WTC11 (cell line): Measurements from ENCODE around the gene PTGDR. TPM values are rescaled to one million over a fixed set of nuclear protein-coding genes. Genes with fewer than 3 reads are reported as not detected.

Source experiments
- ATAC-seq: fragments of 200-7000 bp; cut with Tn5 transposase; 2 replicates; pipeline ENCODE4 v1.10.0; 2021; ENCODE audit warnings: mild to moderate bottlenecking, moderate library complexity
- CTCF ChIA-PET: fragments of 300-600 bp; sonication (Branson Sonifier 250); formaldehyde crosslinking; loops from one replicate; lab custom pipeline; 2021; ENCODE audit warnings: antibody characterized with exemption; lab: Charles Lee
- POLR2A ChIA-PET: fragments of 350-600 bp; sonication (Branson Sonifier 250); formaldehyde crosslinking; loops from one replicate; lab custom pipeline; 2021; ENCODE audit warnings: antibody characterized with exemption; lab: Charles Lee
- DNase-seq: peaks from one replicate; pipeline ENCODE4 v3.0.0; 2021; ENCODE audit warnings: low spot score
- H3K27ac Mint-ChIP-seq: 2 replicates; pipeline ENCODE4 v1.8.0; 2021; ENCODE audit warnings: mixed read lengths
- H3K27me3 Mint-ChIP-seq: 2 replicates; pipeline ENCODE4 v1.8.0; 2021; ENCODE audit warnings: low read depth, mild to moderate bottlenecking, moderate library complexity, mixed read lengths
- H3K36me3 Mint-ChIP-seq: 2 replicates; pipeline ENCODE4 v1.8.0; 2021; ENCODE audit warnings: mixed read lengths
- H3K4me1 Mint-ChIP-seq: 2 replicates; pipeline ENCODE4 v1.8.0; 2022; ENCODE audit warnings: mixed read lengths
- H3K4me3 Mint-ChIP-seq: 2 replicates; pipeline ENCODE4 v1.8.0; 2021; ENCODE audit warnings: mild to moderate bottlenecking, moderate library complexity, mixed read lengths
- H3K9me3 Mint-ChIP-seq: 2 replicates; pipeline ENCODE4 v1.8.0; 2021; ENCODE audit warnings: mixed read lengths
- ARID4B ChIP-seq: sonication (generic); formaldehyde crosslinking; IDR thresholded peaks from 2 replicates; pipeline ENCODE4 v1.8.0; 2023; ENCODE audit warnings: missing genetic modification reagents, mild to moderate bottlenecking, borderline replicate concordance
- ATF6 ChIP-seq: sonication (generic); formaldehyde crosslinking; IDR thresholded peaks from 2 replicates; pipeline ENCODE4 v1.8.1; 2023; ENCODE audit warnings: mild to moderate bottlenecking, missing genetic modification reagents
- ESRRA ChIP-seq: sonication (generic); formaldehyde crosslinking; IDR thresholded peaks from 2 replicates; pipeline ENCODE4 v1.8.1; 2022; ENCODE audit warnings: mild to moderate bottlenecking, missing genetic modification reagents, borderline replicate concordance
- ETV6 ChIP-seq: sonication (generic); formaldehyde crosslinking; IDR thresholded peaks from 2 replicates; pipeline ENCODE4 v1.8.1; 2022; ENCODE audit warnings: mild to moderate bottlenecking, missing genetic modification reagents
- FOXP4 ChIP-seq: sonication (generic); formaldehyde crosslinking; IDR thresholded peaks from 2 replicates; pipeline ENCODE4 v1.8.0; 2022; ENCODE audit warnings: mild to moderate bottlenecking, missing genetic modification reagents
- GRHL2 ChIP-seq: fragments of 250-450 bp; sonication (Bioruptor Pico); IDR thresholded peaks from 2 replicates; pipeline ENCODE4 v1.8.0; 2022; ENCODE audit warnings: mild to moderate bottlenecking, moderate library complexity; ENCODE audit not compliant: insufficient replicate concordance, severe bottlenecking
- HMGA2 ChIP-seq: fragments of 250-450 bp; sonication (Bioruptor Pico); IDR thresholded peaks from 2 replicates; pipeline ENCODE4 v1.4.0; 2021; ENCODE audit warnings: mild to moderate bottlenecking, moderate library complexity
- MXD4 ChIP-seq: fragments of 250-450 bp; sonication (Bioruptor Pico); IDR thresholded peaks from 2 replicates; pipeline ENCODE4 v1.8.0; 2021; ENCODE audit warnings: mild to moderate bottlenecking, moderate library complexity, borderline replicate concordance
- NFATC4 ChIP-seq: fragments of 250-450 bp; sonication (Bioruptor Pico); IDR thresholded peaks from 2 replicates; pipeline ENCODE4 v1.9.0; 2021; ENCODE audit warnings: mild to moderate bottlenecking
- PREB ChIP-seq: sonication (generic); formaldehyde crosslinking; IDR thresholded peaks from 2 replicates; pipeline ENCODE4 v1.8.1; 2022; ENCODE audit warnings: mild to moderate bottlenecking, missing genetic modification reagents, moderate library complexity, borderline replicate concordance
- TCF7 ChIP-seq: sonication (generic); formaldehyde crosslinking; IDR thresholded peaks from 2 replicates; pipeline ENCODE4 v1.8.0; 2022; ENCODE audit warnings: mild to moderate bottlenecking, low read depth, missing genetic modification reagents, moderate library complexity
- TEAD1 ChIP-seq: sonication (generic); formaldehyde crosslinking; IDR thresholded peaks from 2 replicates; pipeline ENCODE4 v1.8.0; 2022; ENCODE audit warnings: mild to moderate bottlenecking, missing genetic modification reagents
- ZNF138 ChIP-seq: sonication (generic); formaldehyde crosslinking; conservative IDR thresholded peaks from 2 replicates; pipeline ENCODE4 v1.8.1; 2022; ENCODE audit warnings: mild to moderate bottlenecking, moderate library complexity, missing genetic modification reagents
- ZNF219 ChIP-seq: sonication (generic); formaldehyde crosslinking; IDR thresholded peaks from 2 replicates; pipeline ENCODE4 v1.8.0; 2023; ENCODE audit warnings: missing genetic modification reagents, mild to moderate bottlenecking, borderline replicate concordance
- total RNA-seq: library from RNA; stranded (reverse); gene quantifications from 3 replicates; pipeline ENCODE4 v1.2.3, GENCODE V29; 2021
- TF ChIP-seq, protein P1 (sequence below): fragments of 250-450 bp; sonication (Bioruptor Pico); IDR thresholded peaks from 2 replicates; pipeline ENCODE4 v1.9.0; 2021; ENCODE audit warnings: mild to moderate bottlenecking

PTGDR gene
- total RNA-seq, 1 experiment from 2014 or later, result 0.24 TPM

DNA sequence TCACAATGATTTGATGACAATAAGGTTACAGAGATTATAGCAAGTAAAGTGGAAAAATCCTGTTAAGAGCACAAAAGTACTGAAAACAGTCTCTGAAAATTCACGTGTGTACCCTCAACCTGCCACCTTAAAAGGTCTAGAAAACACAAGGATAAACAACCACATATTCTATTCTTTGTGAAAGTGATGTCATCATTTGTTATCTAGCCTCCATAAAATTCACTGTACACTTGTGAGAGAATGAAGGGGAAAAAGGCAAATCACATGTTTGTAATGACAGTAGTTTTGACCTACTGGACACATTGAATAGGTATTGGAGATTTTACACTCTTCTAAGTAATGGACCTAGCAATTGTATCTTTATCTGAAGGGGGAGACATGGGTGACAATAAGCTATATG lies 4.0 kb downstream of the PTGDR start (continued):
- TF ChIP-seq ESRRA (CRISPR knock-in tag) (no peak), NFATC4 (CRISPR knock-in tag) (no peak), ETV6 (no peak), HMGA2 (CRISPR knock-in tag) (no peak), ZNF219 (CRISPR knock-in tag) (no peak), TCF7 (no peak)
- TF ChIP-seq, all 79 proteins: peak for 0

DNA sequence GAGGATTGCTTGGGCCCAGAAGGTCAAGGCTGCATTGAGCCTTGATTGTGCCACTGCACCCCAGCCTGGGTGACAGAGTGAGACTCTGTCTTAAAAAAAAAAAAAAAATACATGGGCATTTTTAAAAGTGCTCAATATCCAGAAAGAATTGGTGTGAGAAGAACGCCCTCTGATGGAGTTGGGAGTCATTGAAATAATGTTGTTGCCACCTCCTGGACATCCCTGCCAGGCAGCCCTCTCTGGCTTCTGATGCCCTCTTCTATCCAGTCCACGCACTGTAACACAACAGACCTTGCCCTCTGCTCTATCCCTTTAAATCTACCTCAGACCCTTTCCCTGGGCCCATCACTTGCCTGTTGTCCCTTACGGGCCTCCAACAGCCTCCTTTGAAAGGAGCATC lies 4.9 kb downstream of the PTGDR start:
- Mint-ChIP-seq H3K4me1 (peaks cover 17% of the 10 kb centered on the region), H3K27ac (no peak overlapping the region)
- CTCF ChIA-PET, result interaction anchor here (0.6 to 1.3 kb wide), 5 partner anchors 9 to 258 kb away, joined by 3 to 5 read pairs (median 3); no protein-coding TSS in a partner anchor
- ATAC-seq, result peak; percentile 33
- TF ChIP-seq ATF6 (CRISPR knock-in tag) (no peak), ZNF138 (CRISPR knock-in tag) (no peak), ARID4B (no peak), FOXP4 (no peak), GRHL2 (CRISPR knock-in tag) (no peak)
- TF ChIP-seq, all 79 proteins: peak for 0
- peaks cover 35% of the 10 kb centered on the region for H3K27me3 Mint-ChIP-seq
- H3K4me3 Mint-ChIP-seq, result no peak overlapping the region
- peak; percentile 25 for DNase-seq
- no peaks in the 10 kb centered on the region for H3K9me3 Mint-ChIP-seq
- H3K36me3 Mint-ChIP-seq, result no peaks in the 10 kb centered on the region
- POLR2A ChIA-PET, result interaction anchor here (0.6 kb wide), 1 partner anchor 229 kb away, joined by 4 read pairs; no protein-coding TSS in a partner anchor

- DNase-seq, result no peak
- Mint-ChIP-seq H3K4me1 (peaks cover 17% of the 10 kb centered on the region), H3K27me3 (peaks cover 6% of the 10 kb centered on the region), H3K9me3 (peaks cover 3% of the 10 kb centered on the region; the same call in 1 of the 2 replicates), H3K27ac (no peak overlapping the region), H3K36me3 (no peaks in the 10 kb centered on the region), H3K4me3 (no peak overlapping the region)
- CTCF ChIA-PET, result no interaction called here
- POLR2A ChIA-PET, result no interaction called here
- TF ChIP-seq, protein P1, sequence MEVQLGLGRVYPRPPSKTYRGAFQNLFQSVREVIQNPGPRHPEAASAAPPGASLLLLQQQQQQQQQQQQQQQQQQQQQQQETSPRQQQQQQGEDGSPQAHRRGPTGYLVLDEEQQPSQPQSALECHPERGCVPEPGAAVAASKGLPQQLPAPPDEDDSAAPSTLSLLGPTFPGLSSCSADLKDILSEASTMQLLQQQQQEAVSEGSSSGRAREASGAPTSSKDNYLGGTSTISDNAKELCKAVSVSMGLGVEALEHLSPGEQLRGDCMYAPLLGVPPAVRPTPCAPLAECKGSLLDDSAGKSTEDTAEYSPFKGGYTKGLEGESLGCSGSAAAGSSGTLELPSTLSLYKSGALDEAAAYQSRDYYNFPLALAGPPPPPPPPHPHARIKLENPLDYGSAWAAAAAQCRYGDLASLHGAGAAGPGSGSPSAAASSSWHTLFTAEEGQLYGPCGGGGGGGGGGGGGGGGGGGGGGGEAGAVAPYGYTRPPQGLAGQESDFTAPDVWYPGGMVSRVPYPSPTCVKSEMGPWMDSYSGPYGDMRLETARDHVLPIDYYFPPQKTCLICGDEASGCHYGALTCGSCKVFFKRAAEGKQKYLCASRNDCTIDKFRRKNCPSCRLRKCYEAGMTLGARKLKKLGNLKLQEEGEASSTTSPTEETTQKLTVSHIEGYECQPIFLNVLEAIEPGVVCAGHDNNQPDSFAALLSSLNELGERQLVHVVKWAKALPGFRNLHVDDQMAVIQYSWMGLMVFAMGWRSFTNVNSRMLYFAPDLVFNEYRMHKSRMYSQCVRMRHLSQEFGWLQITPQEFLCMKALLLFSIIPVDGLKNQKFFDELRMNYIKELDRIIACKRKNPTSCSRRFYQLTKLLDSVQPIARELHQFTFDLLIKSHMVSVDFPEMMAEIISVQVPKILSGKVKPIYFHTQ, result no peak
- TF ChIP-seq TEAD1 (CRISPR knock-in tag) (no peak), MXD4 (no peak), PREB (CRISPR knock-in tag) (no peak)
- TF ChIP-seq, all 79 proteins: peak for 0
- ATAC-seq, result no peak
These were observed 7.9 kb downstream of the PTGDR start for GRCh38 chr14:52275372-52275771.
